Right kidney (tissue), 1 donor: ENCODE data around the gene RNASEH1.

Source experiments
- DNase-seq: peaks from one replicate; pipeline ENCODE4 v3.0.0-alpha.2; 2016

Gene RNASEH1

GRCh38 chr2:3557639-3558204 is 411 bp downstream of the RNASEH1 start:
- no peak for DNase-seq

- no peak for DNase-seq
Observed at GRCh38 chr2:3553946-3554345, 4.2 kb downstream of the RNASEH1 start.

GRCh38 chr2:3547915-3548314 is 10.2 kb downstream of the RNASEH1 start:
- no peak for DNase-seq

- no peak for DNase-seq
Observed at GRCh38 chr2:3545788-3546478, 12.2 kb downstream of the RNASEH1 start.

GRCh38 chr2:3543023-3543683 is 15.0 kb downstream of the RNASEH1 start:
- no peak for DNase-seq

GRCh38 chr2:3542107-3542506 is 16.0 kb downstream of the RNASEH1 start:
- no peak for DNase-seq

GRCh38 chr2:3539836-3540235 is 18.3 kb downstream of the RNASEH1 start:
- DNase-seq, result no peak

- no peak for DNase-seq
Observed at GRCh38 chr2:3536682-3537632, 21.2 kb downstream of the RNASEH1 start.

GRCh38 chr2:3535794-3536681 is 22.1 kb downstream of the RNASEH1 start:
- peak; percentile 82 for DNase-seq

- DNase-seq, result no peak
Observed at GRCh38 chr2:3535467-3535793, 22.7 kb downstream of the RNASEH1 start.

GRCh38 chr2:3534251-3534814 is 23.8 kb downstream of the RNASEH1 start:
- DNase-seq, result no peak

- no peak for DNase-seq
Observed at GRCh38 chr2:3533836-3534235, 24.3 kb downstream of the RNASEH1 start.

- no peak for DNase-seq
Observed at GRCh38 chr2:3532941-3533340, 25.2 kb downstream of the RNASEH1 start.

- DNase-seq, result no peak
Observed at GRCh38 chr2:3529316-3530025, 28.7 kb downstream of the RNASEH1 start.

GRCh38 chr2:3527886-3528785 is 30.0 kb downstream of the RNASEH1 start:
- DNase-seq, result no peak

- DNase-seq, result no peak
Observed at GRCh38 chr2:3526871-3527270, 31.3 kb downstream of the RNASEH1 start.

GRCh38 chr2:3523551-3524041 is 34.5 kb downstream of the RNASEH1 start:
- no peak for DNase-seq

- no peak for DNase-seq
Observed at GRCh38 chr2:3522961-3523421, 35.1 kb downstream of the RNASEH1 start.

- DNase-seq, result no peak
Observed at GRCh38 chr2:3520591-3520990, 37.5 kb downstream of the RNASEH1 start.
